HCT116 (cell line): ENCODE data around the gene HERPUD1. TPM values are rescaled to one million over a fixed set of nuclear protein-coding genes. Genes with fewer than 3 reads are reported as not detected.

Experiments
- ATAC-seq: fragments of 200-7000 bp; cut with Tn5 transposase; 2 replicates; pipeline ENCODE4 v1.9.1; 2020; ENCODE audit warnings: mild to moderate bottlenecking, moderate library complexity
- BruUV-seq: library from RNA; stranded (reverse); fragments of 400-500 nt; replicated peaks from 2 replicates; lab custom pipeline; 2021; lab: Mats Ljungman, UMichigan
- CTCF ChIA-PET: fragments of 300-600 bp; sonication (Branson Sonifier 250); formaldehyde crosslinking; loops from one replicate; lab custom pipeline; 2021; ENCODE audit warnings: antibody characterized with exemption; lab: Charles Lee
- POLR2A ChIA-PET: fragments of 300-600, 350-600 bp; sonication (Branson Sonifier 250); formaldehyde crosslinking; loops from one replicate; lab custom pipeline; 2021; ENCODE audit warnings: antibody characterized with exemption; lab: Charles Lee
- RAD21 ChIA-PET, 2 experiments: fragments of 300-600 bp; sonication (Branson Sonifier 250); formaldehyde crosslinking; loops; one replicate each; lab custom pipeline; 2023; ENCODE audit warnings: low total read pairs in 2 of 2; ENCODE audit not compliant: uncharacterized antibody in 2 of 2, unreplicated experiment in 2 of 2, low non-redundant PET in 1 of 2; lab: Charles Lee
- DNase-seq: peaks from one replicate; pipeline ENCODE4 v3.0.0-alpha.2; 2010; ENCODE audit warnings: low read depth, low spot score
- H2AFZ ChIP-seq: fragments of 200-600 bp; shearing (Covaris generic), sonication (generic); 2 replicates; pipeline ENCODE4 v1.6.1; 2017; ENCODE audit warnings: low read depth, mixed run types, mixed read lengths, antibody characterized with exemption, low read length; ENCODE audit not compliant: poor library complexity, severe bottlenecking
- H3K27ac ChIP-seq: 2 replicates; pipeline ENCODE4 v1.5.1; 2012; ENCODE audit warnings: low read depth, low read length
- H3K27me3 ChIP-seq: fragments of 200-600 bp; sonication (generic); 2 replicates; pipeline ENCODE4 v1.6.1; 2016; ENCODE audit warnings: mixed run types, low read length, mixed read lengths; ENCODE audit not compliant: insufficient read depth
- H3K36me3 ChIP-seq, 2 experiments: fragments of 200-500 bp in 1 of 2; fragments of 200-600 bp in 1 of 2; sonication (Bioruptor generic) in 1 of 2; sonication (generic) in 1 of 2; 2 replicates each; pipeline versions ENCODE4 v1.5.1 to v1.6.1; 2014 to 2016; ENCODE audit warnings: low read length in 2 of 2, inconsistent platforms in 1 of 2, mixed read lengths in 1 of 2, mixed run types in 1 of 2; ENCODE audit not compliant: insufficient read depth in 2 of 2, control insufficient read depth in 1 of 2
- H3K4me1 ChIP-seq, 2 experiments: fragments of 200-600 bp in 1 of 2; sonication (generic) in 1 of 2; 2 replicates each; pipeline versions ENCODE4 v1.5.1 to v1.6.1; 2012 to 2017; ENCODE audit warnings: low read length in 2 of 2, inconsistent platforms in 1 of 2, mild to moderate bottlenecking in 1 of 2, mixed read lengths in 1 of 2, mixed run types in 1 of 2, moderate library complexity in 1 of 2; ENCODE audit not compliant: insufficient read depth in 2 of 2, control insufficient read depth in 1 of 2
- H3K4me2 ChIP-seq: fragments of 200-600 bp; sonication (generic); 2 replicates; pipeline ENCODE4 v1.6.1; 2017; ENCODE audit warnings: mixed run types, low read length, mixed read lengths
- H3K4me3 ChIP-seq, 2 experiments: fragments of 200-600 bp in 1 of 2; sonication (generic) in 1 of 2; replicated peaks in 1 of 2; 2 replicates each; pipeline ENCODE4 v1.5.1; 2011 to 2016; ENCODE audit warnings: low read length in 2 of 2, control low read depth in 1 of 2, low read depth in 1 of 2, mild to moderate bottlenecking in 1 of 2, mixed read lengths in 1 of 2, mixed run types in 1 of 2
- H3K79me2 ChIP-seq: fragments of 200-600 bp; sonication (generic); 2 replicates; pipeline ENCODE4 v1.6.1; 2017; ENCODE audit warnings: mild to moderate bottlenecking, mixed run types, low read length, moderate library complexity, mixed read lengths; ENCODE audit not compliant: insufficient read depth
- H3K9ac ChIP-seq: fragments of 200-600 bp; sonication (generic); 2 replicates; pipeline ENCODE4 v1.6.1; 2016; ENCODE audit warnings: low read length, mixed read lengths
- H3K9me2 ChIP-seq: fragments of 200-600 bp; sonication (generic), shearing (Covaris generic); 2 replicates; pipeline ENCODE4 v1.6.1; 2017; ENCODE audit warnings: mixed run types, mild to moderate bottlenecking, moderate library complexity; ENCODE audit not compliant: insufficient read depth
- H3K9me3 ChIP-seq, 2 experiments: fragments of 200-500 bp in 1 of 2; fragments of 200-600 bp in 1 of 2; sonication (Bioruptor generic) in 1 of 2; sonication (generic) in 1 of 2; 2 replicates each; pipeline ENCODE4 v1.6.1; 2014 to 2017; ENCODE audit warnings: low read length in 2 of 2, mixed read lengths in 2 of 2, inconsistent platforms in 1 of 2, low read depth in 1 of 2, mild to moderate bottlenecking in 1 of 2, mixed run types in 1 of 2, moderate library complexity in 1 of 2; ENCODE audit not compliant: control insufficient read depth in 1 of 2, insufficient read depth in 1 of 2
- H4K20me1 ChIP-seq: fragments of 200-600 bp; sonication (generic), shearing (Covaris generic); 2 replicates; pipeline ENCODE4 v1.6.1; 2017; ENCODE audit warnings: mixed run types, mild to moderate bottlenecking, moderate library complexity; ENCODE audit not compliant: insufficient read depth
- CBX3 ChIP-seq: IDR thresholded peaks from 2 replicates; pipeline ENCODE4 v1.6.1; 2012; ENCODE audit warnings: low read depth
- EGR1 ChIP-seq: IDR thresholded peaks from 2 replicates; pipeline ENCODE4 v1.6.1; 2012; ENCODE audit warnings: low read depth
- ELF1 ChIP-seq: IDR thresholded peaks from 2 replicates; pipeline ENCODE4 v1.6.1; 2012; ENCODE audit warnings: low read depth, borderline replicate concordance
- EZH2phosphoT487 ChIP-seq: fragments of 200-600 bp; IDR thresholded peaks from 2 replicates; pipeline ENCODE4 v1.6.1; 2018; ENCODE audit warnings: antibody characterized with exemption, borderline replicate concordance
- FOSL1 ChIP-seq: IDR thresholded peaks from 2 replicates; pipeline ENCODE4 v1.6.1; 2012; ENCODE audit warnings: low read depth
- JUND ChIP-seq: IDR thresholded peaks from 2 replicates; pipeline ENCODE4 v1.6.1; 2012
- POLR2A ChIP-seq: IDR thresholded peaks from 2 replicates; pipeline ENCODE4 v1.7.0; 2011; ENCODE audit warnings: borderline replicate concordance; ENCODE audit not compliant: insufficient read depth, insufficient read length; ENCODE audit errors: extremely low read depth
- POLR2AphosphoS5 ChIP-seq: IDR thresholded peaks from 2 replicates; pipeline ENCODE4 v1.6.1; 2011; ENCODE audit warnings: mild to moderate bottlenecking, low read depth, low read length, moderate library complexity
- RAD21 ChIP-seq: IDR thresholded peaks from 2 replicates; pipeline ENCODE4 v1.6.1; 2012; ENCODE audit warnings: low read depth, mild to moderate bottlenecking
- SP1 ChIP-seq: IDR thresholded peaks from 2 replicates; pipeline ENCODE4 v1.6.1; 2012; ENCODE audit warnings: low read depth
- TCF7L2 ChIP-seq: IDR thresholded peaks from 2 replicates; pipeline ENCODE4 v1.7.0; 2011; ENCODE audit warnings: borderline replicate concordance, inconsistent platforms; ENCODE audit not compliant: insufficient read depth, insufficient read length; ENCODE audit errors: extremely low read depth
- YY1 ChIP-seq: IDR thresholded peaks from 2 replicates; pipeline ENCODE4 v1.6.1; 2011; ENCODE audit warnings: low read length, low read depth, moderate library complexity, mild to moderate bottlenecking; ENCODE audit not compliant: insufficient replicate concordance; ENCODE audit errors: extremely low read depth
- intact Hi-C: fragments of 100-400 bp; cut with micrococcal nuclease; formaldehyde crosslinking; loops from 2 replicates; pipeline ENCODE4 v1.10.0; 2022
- total RNA-seq: library from RNA; stranded (reverse); gene quantifications from one replicate; pipeline ENCODE4 v1.2.1, GENCODE V29; 2021; ENCODE audit not compliant: unreplicated experiment
- TF ChIP-seq, protein P1 (sequence below): IDR thresholded peaks from 2 replicates; pipeline ENCODE4 v1.6.1; 2012
- TF ChIP-seq, protein P2 (sequence below), 3 experiments: fragments of 200-600 bp in 1 of 3; sonication (generic) in 1 of 3; IDR thresholded peaks in 2 of 3; conservative IDR thresholded peaks in 1 of 3; 2 replicates each; pipeline ENCODE4 v1.5.1; 2012 to 2017; ENCODE audit warnings: low read depth in 2 of 3, low read length in 2 of 3, antibody characterized with exemption in 1 of 3, borderline replicate concordance in 1 of 3, control low read depth in 1 of 3, mild to moderate bottlenecking in 1 of 3, mixed read lengths in 1 of 3, mixed run types in 1 of 3, moderate library complexity in 1 of 3; ENCODE audit not compliant: insufficient read depth in 1 of 3
- TF ChIP-seq, protein P3 (sequence below): IDR thresholded peaks from 2 replicates; pipeline ENCODE4 v1.6.1; 2012
- TF ChIP-seq, protein P4 (sequence below): IDR thresholded peaks from 2 replicates; pipeline ENCODE4 v1.6.1; 2012; ENCODE audit warnings: low read depth

The HERPUD1 gene
- total RNA-seq, 1 experiment from 2014 or later = 113 TPM

DNA sequence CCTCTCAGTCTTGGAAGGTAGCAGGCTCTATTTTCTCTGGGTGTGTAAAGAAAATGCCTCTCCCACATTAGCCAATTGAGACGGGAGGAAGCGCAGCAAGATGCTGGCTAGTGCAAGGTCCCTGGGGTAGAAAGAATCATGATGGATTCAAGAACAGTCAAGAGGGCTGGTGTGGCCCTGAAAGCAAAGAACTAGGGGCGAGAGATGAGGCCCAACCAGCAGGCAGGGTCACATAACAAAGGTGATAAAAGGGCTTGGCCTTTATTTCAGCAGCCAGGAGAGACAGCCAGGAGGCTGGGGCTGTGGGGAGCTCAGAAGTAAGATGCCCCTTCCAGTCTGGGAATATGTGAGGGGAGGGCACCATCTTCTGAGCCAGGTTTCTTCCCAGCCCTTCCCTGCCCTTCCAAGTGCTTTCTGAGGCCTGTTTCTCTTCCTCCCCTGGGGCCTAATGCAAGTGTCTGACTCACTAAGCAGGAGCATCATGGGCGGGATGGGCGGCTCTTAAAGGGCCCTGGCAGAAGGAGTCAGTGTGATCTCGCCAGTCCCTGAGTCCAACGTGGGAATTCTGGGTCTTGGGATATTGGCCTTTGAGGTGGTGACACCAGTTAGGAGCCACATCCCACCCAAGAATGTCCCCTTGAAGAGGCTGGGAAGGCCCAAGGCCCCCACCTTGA, 53.5 kb downstream of the HERPUD1 start (continued):
- TF ChIP-seq ELF1 (no peak), RAD21 (no peak), CBX3 (peak; percentile 28; the same call in 1 of the 2 replicates), EZH2phosphoT487 (no peak), JUND (no peak; the same call in 1 of the 2 replicates), EGR1 (no peak), SP1 (peak; percentile 55)
- TF ChIP-seq, protein P1, sequence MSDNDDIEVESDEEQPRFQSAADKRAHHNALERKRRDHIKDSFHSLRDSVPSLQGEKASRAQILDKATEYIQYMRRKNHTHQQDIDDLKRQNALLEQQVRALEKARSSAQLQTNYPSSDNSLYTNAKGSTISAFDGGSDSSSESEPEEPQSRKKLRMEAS = peak; percentile 58; the same call in 1 of the 2 replicates
- TF ChIP-seq, protein P2, sequence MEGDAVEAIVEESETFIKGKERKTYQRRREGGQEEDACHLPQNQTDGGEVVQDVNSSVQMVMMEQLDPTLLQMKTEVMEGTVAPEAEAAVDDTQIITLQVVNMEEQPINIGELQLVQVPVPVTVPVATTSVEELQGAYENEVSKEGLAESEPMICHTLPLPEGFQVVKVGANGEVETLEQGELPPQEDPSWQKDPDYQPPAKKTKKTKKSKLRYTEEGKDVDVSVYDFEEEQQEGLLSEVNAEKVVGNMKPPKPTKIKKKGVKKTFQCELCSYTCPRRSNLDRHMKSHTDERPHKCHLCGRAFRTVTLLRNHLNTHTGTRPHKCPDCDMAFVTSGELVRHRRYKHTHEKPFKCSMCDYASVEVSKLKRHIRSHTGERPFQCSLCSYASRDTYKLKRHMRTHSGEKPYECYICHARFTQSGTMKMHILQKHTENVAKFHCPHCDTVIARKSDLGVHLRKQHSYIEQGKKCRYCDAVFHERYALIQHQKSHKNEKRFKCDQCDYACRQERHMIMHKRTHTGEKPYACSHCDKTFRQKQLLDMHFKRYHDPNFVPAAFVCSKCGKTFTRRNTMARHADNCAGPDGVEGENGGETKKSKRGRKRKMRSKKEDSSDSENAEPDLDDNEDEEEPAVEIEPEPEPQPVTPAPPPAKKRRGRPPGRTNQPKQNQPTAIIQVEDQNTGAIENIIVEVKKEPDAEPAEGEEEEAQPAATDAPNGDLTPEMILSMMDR (IDR thresholded peaks at IDR 0.05 in 2 of 3, conservative IDR thresholded peaks at IDR 0.05 in 1 of 3; ENCODE audit: borderline replicate concordance in 1 of 3, insufficient read depth in 1 of 3, low read depth in 2 of 3, low read length in 2 of 3) = no peak
- TF ChIP-seq, protein P3, sequence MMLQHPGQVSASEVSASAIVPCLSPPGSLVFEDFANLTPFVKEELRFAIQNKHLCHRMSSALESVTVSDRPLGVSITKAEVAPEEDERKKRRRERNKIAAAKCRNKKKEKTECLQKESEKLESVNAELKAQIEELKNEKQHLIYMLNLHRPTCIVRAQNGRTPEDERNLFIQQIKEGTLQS = no peak

DNA sequence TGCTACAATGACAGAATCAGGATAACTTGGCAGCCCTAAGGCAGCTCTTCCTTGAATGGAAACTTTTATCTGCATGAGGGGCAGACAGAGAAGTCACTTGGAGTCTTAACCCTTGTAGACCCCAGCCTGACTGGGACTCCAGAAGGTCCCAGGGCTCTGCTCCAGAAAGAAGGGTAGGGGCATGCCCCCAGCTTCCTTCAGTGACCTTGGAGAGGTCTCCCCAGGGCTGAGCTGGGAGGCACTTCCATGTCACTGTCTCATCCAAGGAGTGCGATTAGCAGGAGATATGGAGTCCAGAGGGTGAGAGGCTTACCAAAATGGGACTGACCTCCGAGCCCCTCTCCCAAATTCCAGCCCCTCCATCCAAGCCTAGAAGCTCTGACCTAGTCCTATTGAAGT, 54.0 kb downstream of the HERPUD1 start:
- H4K20me1 ChIP-seq = no peaks in the 10 kb centered on the region
- no peaks in the 10 kb centered on the region for H3K27me3 ChIP-seq
- no peaks in the 10 kb centered on the region for H3K9me2 ChIP-seq
- no peaks in the 10 kb centered on the region for H3K9me3 ChIP-seq
- BruUV-seq = no TSS peak
- ChIA-PET RAD21 (no interaction called here), CTCF (no interaction called here), POLR2A (no interaction called here)
- H3K4me3 ChIP-seq = no peak overlapping the region
- H3K4me2 ChIP-seq = peak overlapping the region; percentile 75
- no peaks in the 10 kb centered on the region for H3K36me3 ChIP-seq
- no peaks in the 10 kb centered on the region for H3K79me2 ChIP-seq
- peak overlapping the region; percentile 49 for H3K27ac ChIP-seq
- H3K9ac ChIP-seq = peak overlapping the region; percentile 50; the same call in 1 of the 2 replicates
- ATAC-seq (peak; percentile 7; the same call in 1 of the 2 replicates), DNase-seq (no peak)
- peaks cover 32 to 50% of the 10 kb centered on the region in 2 experiments for H3K4me1 ChIP-seq
- peak overlapping the region; percentile 62 for H2AFZ ChIP-seq
- no peak for TF ChIP-seq TCF7L2
- TF ChIP-seq FOSL1 = no peak
- TF ChIP-seq, protein P1 = no peak
- TF ChIP-seq, protein P4, sequence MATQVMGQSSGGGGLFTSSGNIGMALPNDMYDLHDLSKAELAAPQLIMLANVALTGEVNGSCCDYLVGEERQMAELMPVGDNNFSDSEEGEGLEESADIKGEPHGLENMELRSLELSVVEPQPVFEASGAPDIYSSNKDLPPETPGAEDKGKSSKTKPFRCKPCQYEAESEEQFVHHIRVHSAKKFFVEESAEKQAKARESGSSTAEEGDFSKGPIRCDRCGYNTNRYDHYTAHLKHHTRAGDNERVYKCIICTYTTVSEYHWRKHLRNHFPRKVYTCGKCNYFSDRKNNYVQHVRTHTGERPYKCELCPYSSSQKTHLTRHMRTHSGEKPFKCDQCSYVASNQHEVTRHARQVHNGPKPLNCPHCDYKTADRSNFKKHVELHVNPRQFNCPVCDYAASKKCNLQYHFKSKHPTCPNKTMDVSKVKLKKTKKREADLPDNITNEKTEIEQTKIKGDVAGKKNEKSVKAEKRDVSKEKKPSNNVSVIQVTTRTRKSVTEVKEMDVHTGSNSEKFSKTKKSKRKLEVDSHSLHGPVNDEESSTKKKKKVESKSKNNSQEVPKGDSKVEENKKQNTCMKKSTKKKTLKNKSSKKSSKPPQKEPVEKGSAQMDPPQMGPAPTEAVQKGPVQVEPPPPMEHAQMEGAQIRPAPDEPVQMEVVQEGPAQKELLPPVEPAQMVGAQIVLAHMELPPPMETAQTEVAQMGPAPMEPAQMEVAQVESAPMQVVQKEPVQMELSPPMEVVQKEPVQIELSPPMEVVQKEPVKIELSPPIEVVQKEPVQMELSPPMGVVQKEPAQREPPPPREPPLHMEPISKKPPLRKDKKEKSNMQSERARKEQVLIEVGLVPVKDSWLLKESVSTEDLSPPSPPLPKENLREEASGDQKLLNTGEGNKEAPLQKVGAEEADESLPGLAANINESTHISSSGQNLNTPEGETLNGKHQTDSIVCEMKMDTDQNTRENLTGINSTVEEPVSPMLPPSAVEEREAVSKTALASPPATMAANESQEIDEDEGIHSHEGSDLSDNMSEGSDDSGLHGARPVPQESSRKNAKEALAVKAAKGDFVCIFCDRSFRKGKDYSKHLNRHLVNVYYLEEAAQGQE = no peak
- TF ChIP-seq YY1 = no peak
- no peak for TF ChIP-seq POLR2AphosphoS5
- TF ChIP-seq, protein P2 (IDR thresholded peaks at IDR 0.05 in 2 of 3, conservative IDR thresholded peaks at IDR 0.05 in 1 of 3; ENCODE audit: borderline replicate concordance in 1 of 3, insufficient read depth in 1 of 3, low read depth in 2 of 3, low read length in 2 of 3) = no peak
- no peak for TF ChIP-seq POLR2A
- no peak for TF ChIP-seq JUND
- intact Hi-C loops = no loop called here
